H1 (cell line): ENCODE results near the gene RAB1B. TPM values are rescaled to one million over a fixed set of nuclear protein-coding genes. Genes with fewer than 3 reads are reported as not detected.

ENCODE experiments used
- HDAC6 ChIP-seq: IDR thresholded peaks from one replicate; pipeline ENCODE4 v1.7.1; 2012; ENCODE audit warnings: low read depth, mild to moderate bottlenecking, inconsistent platforms, low read length, moderate library complexity
- POLR2A ChIP-seq, 2 experiments: IDR thresholded peaks; 1 replicate in 1 of 2; 2 replicates in 1 of 2; pipeline ENCODE4 v1.6.1; 2011; ENCODE audit warnings: low read depth in 2 of 2, low read length in 2 of 2, mild to moderate bottlenecking in 2 of 2; ENCODE audit errors: control extremely low read depth in 1 of 2
- POLR2AphosphoS5 ChIP-seq: IDR thresholded peaks from 2 replicates; pipeline ENCODE4 v1.6.1; 2011; ENCODE audit warnings: low read depth, low read length
- SAP30 ChIP-seq: fragments of 300-600 bp; sonication (generic); IDR thresholded peaks from 2 replicates; pipeline ENCODE4 v1.7.1; 2012; ENCODE audit warnings: low read length, moderate library complexity, mild to moderate bottlenecking, inconsistent platforms; ENCODE audit not compliant: insufficient read depth, insufficient replicate concordance
- SP1 ChIP-seq: IDR thresholded peaks from 2 replicates; pipeline ENCODE4 v1.6.1; 2011; ENCODE audit warnings: low read depth, low read length
- TAF7 ChIP-seq: optimal IDR thresholded peaks from 2 replicates; pipeline ENCODE3; 2011; ENCODE audit warnings: low read depth, mild to moderate bottlenecking, inconsistent platforms, low read length, moderate library complexity, borderline replicate concordance
- polyA plus RNA-seq, 7 experiments: library from polyadenylated mRNA; depleted of rRNA in 3 of 7; stranded (reverse) in 5 of 7; unstranded in 2 of 7; fragments of >200 nt in 5 of 7; fragments of 200-250 nt in 2 of 7; gene quantifications; 1 replicate in 5 of 7; 2 replicates in 1 of 7; 4 replicates in 1 of 7; pipeline versions ENCODE4 v1.2.1 to v1.2.3, GENCODE V29; 2011 to 2013; ENCODE audit warnings: missing spikeins in 2 of 7, mixed read lengths in 2 of 7
- total RNA-seq: library from RNA; stranded (reverse); fragmentation: NEBNext Ultra II Directional; extraction: Animal tissue kit (Norgen Biotek cat#: 25700); gene quantifications from 2 replicates; pipeline ENCODE4 v1.2.1, GENCODE V29; 2021
- TF ChIP-seq, protein P1 (sequence below), 3 experiments: IDR thresholded peaks; 1 replicate in 2 of 3; 2 replicates in 1 of 3; pipeline versions ENCODE4 v1.5.1 to v1.6.1; 2011; ENCODE audit warnings: low read length in 3 of 3, mild to moderate bottlenecking in 3 of 3, inconsistent platforms in 2 of 3, low read depth in 1 of 3, moderate library complexity in 1 of 3; ENCODE audit not compliant: insufficient read depth in 1 of 3; ENCODE audit errors: control extremely low read depth in 1 of 3
- TF ChIP-seq, protein P2 (sequence below): IDR thresholded peaks from 2 replicates; pipeline ENCODE4 v1.6.1; 2011; ENCODE audit warnings: low read depth, mild to moderate bottlenecking, low read length; ENCODE audit not compliant: insufficient read depth
- TF ChIP-seq, protein P3 (sequence below): IDR thresholded peaks from 2 replicates; pipeline ENCODE4 v1.6.1; 2012; ENCODE audit warnings: low read length, inconsistent platforms

The RAB1B gene
- total and polyA plus RNA-seq, 2 of the 8 experiments (the other 6 are each of a cell fraction or from before 2014, with no cell fraction given), result 100 to 217 TPM

DNA sequence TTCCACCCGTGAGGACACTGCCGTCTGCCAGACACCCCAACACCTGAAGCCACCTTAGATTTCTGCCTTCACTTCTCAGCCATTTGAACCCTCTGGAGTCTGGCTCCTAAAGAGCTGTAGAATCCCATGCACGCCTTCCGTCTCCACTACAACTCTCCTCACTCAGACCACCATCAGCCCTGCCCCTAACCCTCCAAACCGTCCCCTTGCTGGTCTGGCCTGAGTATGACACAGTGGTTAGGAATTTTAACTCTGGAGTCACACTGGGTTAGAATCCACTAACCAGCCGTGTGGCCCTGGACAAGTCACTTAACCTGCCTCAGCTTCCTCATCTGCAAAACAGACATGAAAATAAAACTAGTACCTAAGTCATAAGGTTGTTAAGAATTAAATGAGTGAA lies 12.6 kb downstream of the RAB1B start (continued):
- TF ChIP-seq, protein P1, sequence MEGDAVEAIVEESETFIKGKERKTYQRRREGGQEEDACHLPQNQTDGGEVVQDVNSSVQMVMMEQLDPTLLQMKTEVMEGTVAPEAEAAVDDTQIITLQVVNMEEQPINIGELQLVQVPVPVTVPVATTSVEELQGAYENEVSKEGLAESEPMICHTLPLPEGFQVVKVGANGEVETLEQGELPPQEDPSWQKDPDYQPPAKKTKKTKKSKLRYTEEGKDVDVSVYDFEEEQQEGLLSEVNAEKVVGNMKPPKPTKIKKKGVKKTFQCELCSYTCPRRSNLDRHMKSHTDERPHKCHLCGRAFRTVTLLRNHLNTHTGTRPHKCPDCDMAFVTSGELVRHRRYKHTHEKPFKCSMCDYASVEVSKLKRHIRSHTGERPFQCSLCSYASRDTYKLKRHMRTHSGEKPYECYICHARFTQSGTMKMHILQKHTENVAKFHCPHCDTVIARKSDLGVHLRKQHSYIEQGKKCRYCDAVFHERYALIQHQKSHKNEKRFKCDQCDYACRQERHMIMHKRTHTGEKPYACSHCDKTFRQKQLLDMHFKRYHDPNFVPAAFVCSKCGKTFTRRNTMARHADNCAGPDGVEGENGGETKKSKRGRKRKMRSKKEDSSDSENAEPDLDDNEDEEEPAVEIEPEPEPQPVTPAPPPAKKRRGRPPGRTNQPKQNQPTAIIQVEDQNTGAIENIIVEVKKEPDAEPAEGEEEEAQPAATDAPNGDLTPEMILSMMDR (IDR thresholded peaks at IDR 0.05; ENCODE audit: control extremely low read depth in 1 of 3, insufficient read depth in 1 of 3, low read depth in 1 of 3, low read length in 3 of 3), result no peak
- TF ChIP-seq, protein P2, sequence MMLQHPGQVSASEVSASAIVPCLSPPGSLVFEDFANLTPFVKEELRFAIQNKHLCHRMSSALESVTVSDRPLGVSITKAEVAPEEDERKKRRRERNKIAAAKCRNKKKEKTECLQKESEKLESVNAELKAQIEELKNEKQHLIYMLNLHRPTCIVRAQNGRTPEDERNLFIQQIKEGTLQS, result no peak
- TF ChIP-seq TAF7 (no peak), SP1 (no peak), POLR2A (IDR thresholded peaks at IDR 0.05; ENCODE audit: control extremely low read depth in 1 of 2, low read depth in 2 of 2, low read length in 2 of 2) (no peak), HDAC6 (no peak), POLR2AphosphoS5 (no peak), SAP30 (no peak)
- TF ChIP-seq, protein P3, sequence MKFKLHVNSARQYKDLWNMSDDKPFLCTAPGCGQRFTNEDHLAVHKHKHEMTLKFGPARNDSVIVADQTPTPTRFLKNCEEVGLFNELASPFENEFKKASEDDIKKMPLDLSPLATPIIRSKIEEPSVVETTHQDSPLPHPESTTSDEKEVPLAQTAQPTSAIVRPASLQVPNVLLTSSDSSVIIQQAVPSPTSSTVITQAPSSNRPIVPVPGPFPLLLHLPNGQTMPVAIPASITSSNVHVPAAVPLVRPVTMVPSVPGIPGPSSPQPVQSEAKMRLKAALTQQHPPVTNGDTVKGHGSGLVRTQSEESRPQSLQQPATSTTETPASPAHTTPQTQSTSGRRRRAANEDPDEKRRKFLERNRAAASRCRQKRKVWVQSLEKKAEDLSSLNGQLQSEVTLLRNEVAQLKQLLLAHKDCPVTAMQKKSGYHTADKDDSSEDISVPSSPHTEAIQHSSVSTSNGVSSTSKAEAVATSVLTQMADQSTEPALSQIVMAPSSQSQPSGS, result no peak
